ENCODE data around the gene GPT2.
A peak's percentile ranks its signal among the peaks of the same experiment; 100 is the strongest.

GPT2 gene

DNA sequence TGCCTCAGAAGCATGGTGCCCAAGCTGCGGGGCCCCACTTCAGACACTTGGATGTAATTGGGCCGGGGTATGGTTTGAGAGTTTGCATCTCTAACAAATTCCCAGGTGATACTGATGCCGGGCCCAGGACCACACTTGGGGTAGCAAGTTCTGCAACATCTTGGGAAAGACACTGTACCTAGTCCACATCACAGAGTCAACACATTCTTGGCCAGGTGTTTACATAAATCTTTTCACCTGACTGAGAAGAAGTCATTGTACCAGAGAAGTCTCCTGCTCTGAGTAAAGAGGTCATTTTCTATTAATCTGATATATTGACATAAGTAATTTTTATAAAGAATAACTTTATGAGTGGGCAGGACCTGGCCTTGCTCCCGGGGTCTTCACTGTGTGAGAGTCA is 27.5 kb downstream of the GPT2 start:
- no peak for DNase-seq
- in situ Hi-C loops (cut with MboI; ENCODE audit: low pct_unique_long_range_greater_than_20kb, low sequenced_read_pairs) = loop anchor here (10.0 to 25.0 kb wide), 2 partner anchors 57 to 249 kb away; no protein-coding TSS in a partner anchor

DNA sequence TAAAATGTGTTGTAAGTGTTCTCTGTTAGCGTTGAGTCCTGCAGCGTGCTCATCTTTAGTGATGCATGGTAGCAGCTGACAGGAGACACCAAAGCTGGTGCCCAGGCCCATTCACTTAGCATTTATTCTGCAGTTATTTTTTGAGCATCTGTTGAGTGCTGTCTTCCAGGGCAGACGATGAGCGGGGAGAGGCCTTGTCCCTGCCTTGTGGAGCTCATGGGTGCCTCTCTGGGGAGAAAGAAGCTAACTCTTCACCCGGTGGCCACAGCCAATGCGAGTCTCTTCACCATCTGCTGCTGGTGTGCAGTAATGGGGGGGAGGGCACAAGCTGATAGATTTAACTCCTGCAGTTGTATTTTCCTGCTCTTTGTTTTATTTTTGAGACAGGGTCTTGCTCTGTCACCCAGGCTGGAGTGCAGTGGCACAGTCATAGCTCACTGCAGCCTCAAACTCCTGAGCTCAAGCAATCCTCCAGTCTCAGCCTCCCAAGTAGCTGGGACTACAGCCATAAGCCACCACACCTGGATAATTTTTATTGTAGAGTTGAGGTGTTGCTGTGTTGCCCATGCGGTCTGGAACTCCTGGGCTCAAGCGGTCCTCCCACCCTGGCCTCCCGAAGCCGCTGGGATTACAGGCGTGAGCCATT is 30.5 kb downstream of the GPT2 start:
- DNase-seq = no peak
- in situ Hi-C loops (cut with MboI; ENCODE audit: low pct_unique_long_range_greater_than_20kb, low sequenced_read_pairs) = loop anchor here (10.0 to 25.0 kb wide), 2 partner anchors 60 to 252 kb away; no protein-coding TSS in a partner anchor

DNA sequence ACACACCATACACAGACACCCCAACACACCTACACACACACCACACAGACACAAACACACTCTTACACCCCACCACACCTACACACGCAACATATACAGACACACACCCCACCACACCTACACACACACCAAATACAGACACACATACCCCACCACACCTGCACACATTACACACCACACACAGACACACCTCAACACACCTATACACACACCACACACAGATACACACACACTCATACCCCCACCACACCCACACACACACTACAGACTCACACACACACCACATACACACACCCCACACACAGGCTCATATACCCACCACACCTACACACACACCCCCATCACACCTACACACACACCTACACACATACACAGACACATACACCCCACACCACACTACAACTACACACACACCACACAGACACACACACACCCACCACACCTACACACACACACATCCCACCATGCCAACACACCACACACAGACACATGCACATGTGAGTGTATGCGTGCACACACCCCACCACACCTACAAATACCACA is 31.4 kb downstream of the GPT2 start:
- in situ Hi-C loops (cut with MboI; ENCODE audit: low pct_unique_long_range_greater_than_20kb, low sequenced_read_pairs) = loop anchor here (10.0 to 25.0 kb wide), 2 partner anchors 61 to 253 kb away; no protein-coding TSS in a partner anchor

DNA sequence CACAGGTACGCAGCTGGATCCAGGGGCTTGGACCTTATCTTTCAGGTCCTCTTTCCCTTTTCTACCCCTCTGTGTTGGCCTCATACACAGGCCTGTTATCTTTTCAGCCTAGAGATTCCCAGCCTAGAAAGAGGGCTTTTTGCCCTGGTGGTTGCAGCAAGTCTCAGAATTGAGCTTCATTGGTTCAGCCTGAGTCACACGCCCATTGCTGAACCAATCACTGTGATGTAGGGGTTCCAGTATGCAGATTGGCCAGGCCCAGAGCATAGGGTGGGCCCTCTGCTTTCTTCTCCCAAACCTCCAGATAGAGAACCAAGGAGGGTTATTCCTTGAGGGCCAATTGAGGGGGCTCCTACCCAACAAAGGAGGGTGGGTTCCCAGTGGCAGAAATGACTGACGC is 32.8 kb downstream of the GPT2 start:
- DNase-seq = no peak
- in situ Hi-C loops (cut with MboI; ENCODE audit: low pct_unique_long_range_greater_than_20kb, low sequenced_read_pairs) = loop anchor here (10.0 to 25.0 kb wide), 2 partner anchors 62 to 255 kb away; no protein-coding TSS in a partner anchor

More for the DNA sequence above, 31.4 kb downstream of the GPT2 start:
- DNase-seq = no peak

DNA sequence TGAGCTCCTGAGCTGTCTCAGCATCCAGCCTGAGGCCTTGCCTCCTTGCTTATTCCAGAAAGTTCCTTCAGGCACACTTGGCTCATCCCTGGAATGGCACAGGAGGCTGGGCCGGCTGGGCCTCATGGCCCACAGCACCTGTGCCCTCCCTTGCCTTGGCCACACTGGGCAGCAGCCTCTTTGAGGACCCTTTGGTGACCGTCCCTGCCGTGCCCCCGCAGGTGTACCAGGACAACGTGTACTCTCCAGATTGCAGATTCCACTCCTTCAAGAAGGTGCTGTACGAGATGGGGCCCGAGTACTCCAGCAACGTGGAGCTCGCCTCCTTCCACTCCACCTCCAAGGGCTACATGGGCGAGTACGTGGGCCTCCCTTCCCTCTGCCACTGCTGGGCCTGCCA is 34.2 kb downstream of the GPT2 start:
- in situ Hi-C loops (cut with MboI; ENCODE audit: low pct_unique_long_range_greater_than_20kb, low sequenced_read_pairs) = loop anchor here (10.0 to 25.0 kb wide), 2 partner anchors 64 to 256 kb away; no protein-coding TSS in a partner anchor
- DNase-seq = no peak

DNA sequence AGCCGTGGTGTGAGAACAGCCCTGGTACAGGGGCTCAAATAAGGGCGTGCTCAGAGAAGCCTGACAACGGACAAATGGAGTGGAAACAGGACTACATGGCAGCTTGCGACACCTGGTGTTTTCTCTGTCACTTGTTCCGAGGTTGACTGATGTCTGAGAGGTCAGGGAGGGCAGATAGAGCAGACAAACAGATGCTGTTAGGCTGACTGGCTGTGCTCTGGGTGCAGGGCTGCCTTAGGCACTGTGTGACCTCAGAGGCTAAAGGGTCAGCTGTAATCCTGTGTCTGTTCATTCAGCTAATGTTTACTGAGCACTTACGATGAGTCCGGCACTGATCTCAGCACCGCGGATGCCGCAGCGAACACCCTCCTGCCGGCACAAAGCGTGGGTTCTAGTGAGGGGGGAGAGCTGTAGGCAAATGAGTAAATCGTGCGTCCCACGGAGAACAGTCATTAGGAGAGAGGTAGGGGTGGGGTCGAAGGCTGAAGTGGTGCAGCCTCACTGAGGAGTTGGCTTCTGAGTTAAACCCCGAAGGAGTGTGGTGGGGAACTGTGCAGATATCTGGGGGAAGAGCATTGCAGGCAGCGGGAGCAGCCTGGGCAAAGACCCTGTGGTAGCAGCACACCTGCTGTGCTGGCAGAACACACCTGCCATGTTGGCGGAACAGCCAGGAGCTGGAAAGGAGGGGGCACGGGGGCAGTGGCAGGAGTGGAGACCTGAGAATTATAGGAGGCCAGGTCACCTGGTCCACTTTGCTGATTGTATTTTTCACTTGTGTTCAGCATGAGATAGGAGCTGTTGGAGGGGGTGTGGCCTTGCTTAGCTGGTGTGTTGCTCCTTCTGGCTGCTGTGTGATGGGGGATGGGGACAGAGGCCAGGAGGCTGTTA is 35.0 kb downstream of the GPT2 start:
- no peak for DNase-seq
- in situ Hi-C loops (cut with MboI; ENCODE audit: low pct_unique_long_range_greater_than_20kb, low sequenced_read_pairs) = loop anchor here (10.0 to 25.0 kb wide), 2 partner anchors 64 to 257 kb away; no protein-coding TSS in a partner anchor

DNA sequence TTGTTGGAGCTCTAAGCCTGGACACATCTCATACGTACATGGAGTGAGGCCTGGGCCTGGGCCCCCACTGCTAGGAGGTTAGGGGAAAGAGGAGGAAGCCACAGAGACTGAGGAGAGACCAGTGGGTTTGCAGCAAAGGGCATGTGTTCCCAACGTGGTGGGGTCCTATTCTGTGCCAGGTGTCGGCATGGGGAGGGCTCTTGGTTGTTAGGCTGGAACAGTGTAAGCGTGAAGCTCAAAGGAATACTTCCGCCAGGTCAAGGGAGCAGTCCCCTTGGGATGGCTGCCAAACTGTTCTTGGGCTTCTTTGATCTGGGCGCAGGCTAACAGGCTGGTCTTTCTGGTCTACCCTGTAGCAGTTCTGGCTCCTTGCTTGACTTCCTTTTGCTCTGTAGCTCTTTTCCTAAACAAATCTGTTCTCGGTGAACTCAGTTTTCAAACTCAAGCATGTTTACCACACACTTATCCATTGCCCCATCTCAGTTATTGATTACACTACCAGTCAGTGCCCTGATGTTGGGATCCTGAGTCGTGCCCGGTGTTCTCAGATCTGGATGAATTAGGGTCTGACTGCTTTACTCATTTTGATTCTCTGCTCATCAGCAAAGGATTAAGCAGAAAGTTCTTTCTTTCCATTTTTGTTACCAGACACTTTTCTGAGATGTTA is 36.4 kb downstream of the GPT2 start:
- DNase-seq = no peak
- in situ Hi-C loops (cut with MboI; ENCODE audit: low pct_unique_long_range_greater_than_20kb, low sequenced_read_pairs) = loop anchor here (25.0 kb wide), 1 partner anchor 258 kb away; no protein-coding TSS in a partner anchor

DNA sequence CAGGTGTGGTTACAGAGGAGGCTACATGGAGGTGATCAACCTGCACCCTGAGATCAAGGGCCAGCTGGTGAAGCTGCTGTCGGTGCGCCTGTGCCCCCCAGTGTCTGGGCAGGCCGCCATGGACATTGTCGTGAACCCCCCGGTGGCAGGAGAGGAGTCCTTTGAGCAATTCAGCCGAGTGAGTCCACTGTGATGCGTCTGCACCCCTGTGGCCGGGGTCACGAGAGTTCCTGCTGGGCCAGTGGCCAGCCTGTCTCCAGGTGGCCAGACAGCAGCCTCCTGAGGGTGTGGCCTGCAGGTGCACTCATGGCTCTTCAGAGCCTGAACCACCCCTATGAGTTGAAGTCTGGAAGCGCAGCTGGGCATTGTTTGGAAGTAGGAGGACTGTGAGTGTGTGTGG is 38.1 kb downstream of the GPT2 start:
- in situ Hi-C loops (cut with MboI; ENCODE audit: low pct_unique_long_range_greater_than_20kb, low sequenced_read_pairs) = loop anchor here (25.0 kb wide), 1 partner anchor 260 kb away; no protein-coding TSS in a partner anchor
- DNase-seq = no peak

DNA sequence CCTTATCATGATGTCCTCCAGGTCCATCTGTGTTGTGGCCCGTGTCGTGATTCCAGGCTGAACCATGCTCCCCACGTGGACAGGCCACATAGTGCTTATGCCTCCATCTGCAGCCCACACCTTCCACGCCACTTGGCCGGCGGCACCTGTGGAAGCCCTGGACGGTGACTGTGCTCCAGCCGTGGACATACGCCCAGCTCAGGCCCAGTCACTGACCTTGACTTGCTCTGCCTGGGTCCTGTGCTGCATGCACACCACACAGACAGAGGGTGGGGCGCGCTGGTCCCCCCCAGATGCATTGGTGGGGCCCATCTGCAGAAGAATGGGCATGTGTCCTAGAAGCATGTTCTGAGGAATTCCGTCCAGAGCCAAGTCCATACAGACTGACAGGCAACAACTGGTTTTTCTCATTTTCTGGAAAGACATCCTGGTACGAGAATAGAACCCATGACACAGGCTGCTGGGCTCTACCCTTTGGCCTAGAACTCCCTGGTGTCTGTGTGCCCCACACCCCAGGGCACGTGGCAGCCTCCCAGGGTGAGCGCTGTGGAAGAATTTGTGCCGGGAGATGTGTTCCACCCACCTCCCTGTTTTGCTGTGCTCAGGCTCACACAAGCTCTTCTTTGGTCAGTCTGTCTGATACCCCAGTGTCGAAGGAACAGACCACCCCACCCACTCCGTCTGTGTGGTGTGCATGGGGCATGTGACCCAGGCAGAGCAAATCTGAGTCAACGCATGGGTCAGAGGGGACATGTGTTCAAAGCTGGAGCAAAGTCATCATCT is 39.5 kb downstream of the GPT2 start:
- DNase-seq = no peak
- in situ Hi-C loops (cut with MboI; ENCODE audit: low pct_unique_long_range_greater_than_20kb, low sequenced_read_pairs) = loop anchor here (25.0 kb wide), 1 partner anchor 261 kb away; no protein-coding TSS in a partner anchor

DNA sequence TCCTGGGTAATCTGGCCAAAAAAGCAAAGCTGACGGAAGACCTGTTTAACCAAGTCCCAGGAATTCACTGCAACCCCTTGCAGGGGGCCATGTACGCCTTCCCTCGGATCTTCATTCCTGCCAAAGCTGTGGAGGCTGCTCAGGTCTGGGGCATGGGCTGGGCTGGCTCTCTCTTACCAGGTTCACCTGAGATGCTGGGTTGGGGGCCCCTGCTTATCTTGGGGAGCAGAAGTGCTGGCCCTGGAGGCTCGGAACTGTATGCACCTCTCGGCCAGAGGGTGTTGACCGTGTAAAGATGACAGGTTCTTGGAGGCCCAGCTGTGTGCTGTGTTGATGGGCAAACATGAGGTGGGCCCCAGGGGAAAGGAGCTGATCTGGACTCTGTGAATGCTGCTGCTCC is 40.2 kb downstream of the GPT2 start:
- no peak for DNase-seq
- in situ Hi-C loops (cut with MboI; ENCODE audit: low pct_unique_long_range_greater_than_20kb, low sequenced_read_pairs) = loop anchor here (25.0 kb wide), 1 partner anchor 262 kb away; no protein-coding TSS in a partner anchor

DNA sequence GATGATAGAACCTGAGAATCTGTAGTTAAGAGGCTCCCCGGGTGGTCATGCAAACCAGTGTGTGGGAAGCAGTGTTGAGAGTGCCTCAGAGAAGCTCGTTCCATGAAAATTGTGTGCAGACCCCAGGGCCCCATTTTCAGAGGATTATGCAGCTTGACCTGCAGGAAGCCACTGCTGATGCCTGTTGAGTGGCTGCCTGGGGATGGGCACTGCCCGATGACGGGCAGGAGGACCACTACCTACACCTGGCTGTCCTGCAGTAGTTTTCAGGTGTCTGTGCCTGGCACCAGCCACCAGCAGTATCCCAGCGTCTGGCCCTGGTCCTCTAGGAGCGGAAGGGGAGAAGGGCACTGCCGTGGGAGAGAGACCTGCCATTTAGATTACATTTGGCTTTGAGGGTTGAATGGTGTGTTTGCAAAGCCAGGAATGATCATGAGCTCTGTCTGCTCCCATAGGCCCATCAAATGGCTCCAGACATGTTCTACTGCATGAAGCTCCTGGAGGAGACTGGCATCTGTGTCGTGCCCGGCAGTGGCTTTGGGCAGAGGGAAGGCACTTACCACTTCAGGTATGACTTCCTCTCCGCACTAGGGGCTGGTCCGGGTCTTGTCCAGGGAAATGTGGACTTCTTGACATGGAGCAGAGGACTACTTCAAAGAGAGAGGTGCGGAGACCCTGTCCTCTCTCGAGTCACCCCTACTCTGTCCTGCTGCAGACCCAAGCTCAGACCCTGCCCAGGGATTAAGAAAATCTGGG is 42.5 kb downstream of the GPT2 start:
- in situ Hi-C loops (cut with MboI; ENCODE audit: low pct_unique_long_range_greater_than_20kb, low sequenced_read_pairs) = no loop called here
- DNase-seq = no peak

DNA sequence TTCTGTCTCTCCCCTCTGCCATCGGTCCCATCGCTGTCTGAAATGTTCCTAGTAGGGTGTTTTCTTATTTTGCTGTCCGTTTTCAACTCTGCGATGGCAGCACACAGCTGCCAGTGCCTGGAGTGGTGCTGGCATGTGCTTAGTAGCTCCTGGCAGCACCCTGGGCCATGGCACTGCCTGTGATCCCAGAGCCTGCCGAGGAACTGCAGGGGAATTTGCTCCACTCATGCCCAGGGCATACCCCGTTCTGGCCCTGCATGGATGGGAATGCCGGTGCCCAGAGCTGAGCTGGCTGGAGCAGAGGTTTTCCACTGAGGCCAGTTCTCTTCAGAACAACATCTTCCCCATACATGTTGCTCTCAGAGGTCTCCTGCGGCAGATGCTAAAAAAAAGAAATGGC is 43.1 kb downstream of the GPT2 start:
- no peak for DNase-seq
- in situ Hi-C loops (cut with MboI; ENCODE audit: low pct_unique_long_range_greater_than_20kb, low sequenced_read_pairs) = no loop called here

DNA sequence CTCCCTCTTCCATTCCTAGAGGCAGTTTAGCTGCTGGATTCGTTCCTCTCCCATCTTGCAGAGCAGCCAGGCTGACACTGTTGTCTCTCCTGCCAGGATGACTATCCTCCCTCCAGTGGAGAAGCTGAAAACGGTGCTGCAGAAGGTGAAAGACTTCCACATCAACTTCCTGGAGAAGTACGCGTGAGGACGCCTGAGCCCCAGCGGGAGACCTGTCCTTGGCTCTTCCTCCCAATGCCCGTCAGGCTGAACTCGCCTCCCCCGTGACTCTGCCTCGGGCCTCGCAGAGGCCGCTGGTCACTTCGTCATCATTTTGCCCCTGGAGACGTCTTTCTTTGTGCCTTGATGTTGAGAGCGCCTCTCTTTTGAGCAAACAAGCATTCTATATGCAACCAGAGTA is 44.6 kb downstream of the GPT2 start:
- in situ Hi-C loops (cut with MboI; ENCODE audit: low pct_unique_long_range_greater_than_20kb, low sequenced_read_pairs) = no loop called here
- DNase-seq = no peak

DNA sequence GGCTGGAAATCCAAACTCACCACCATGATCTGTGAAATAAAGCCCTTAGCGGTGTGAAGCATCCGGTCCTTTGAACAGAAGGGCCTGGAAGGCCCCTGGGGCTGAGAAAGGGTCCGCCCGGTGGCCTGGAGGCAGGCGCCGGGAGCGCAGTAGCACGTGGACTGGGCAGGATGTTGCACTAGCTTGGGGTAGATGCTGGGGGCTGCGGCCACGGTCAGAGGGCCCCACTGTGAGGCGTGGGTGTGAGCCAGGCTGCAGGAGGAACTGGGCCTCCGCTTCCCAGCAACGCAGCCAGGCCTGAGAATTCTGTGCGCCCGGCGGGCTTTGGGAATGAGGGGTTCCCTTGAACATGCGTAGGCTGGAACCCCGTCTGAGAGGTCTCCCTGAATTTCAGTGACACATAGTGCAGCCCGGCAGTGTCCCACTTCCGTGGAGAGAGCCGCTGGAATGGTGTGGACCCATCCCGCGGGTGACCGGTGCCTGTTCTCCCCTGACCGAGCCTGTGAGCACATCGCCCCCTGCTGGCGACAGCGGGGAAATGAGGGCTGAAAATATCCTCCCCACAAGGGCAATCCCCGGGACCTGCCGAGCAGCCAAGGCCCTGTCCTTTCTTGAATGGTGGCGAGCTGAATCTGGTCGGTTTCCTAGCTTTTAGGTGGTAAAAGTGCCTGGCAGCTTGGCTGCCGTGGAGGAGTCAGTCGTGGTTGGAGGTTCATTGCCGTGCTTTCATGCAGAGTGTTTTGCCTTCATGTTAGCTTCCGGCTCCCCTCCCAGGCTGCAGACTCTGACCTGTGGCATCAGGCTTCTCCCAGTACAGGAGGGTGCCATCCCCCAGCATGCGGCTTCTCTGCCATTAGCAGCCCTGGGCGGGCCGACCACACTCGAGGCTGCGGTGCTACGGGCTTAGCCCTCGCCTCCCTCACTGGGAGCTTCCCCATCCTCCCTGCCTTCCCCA is 45.5 kb downstream of the GPT2 start:
- peak; percentile 76 for DNase-seq
- in situ Hi-C loops (cut with MboI; ENCODE audit: low pct_unique_long_range_greater_than_20kb, low sequenced_read_pairs) = no loop called here

DNA sequence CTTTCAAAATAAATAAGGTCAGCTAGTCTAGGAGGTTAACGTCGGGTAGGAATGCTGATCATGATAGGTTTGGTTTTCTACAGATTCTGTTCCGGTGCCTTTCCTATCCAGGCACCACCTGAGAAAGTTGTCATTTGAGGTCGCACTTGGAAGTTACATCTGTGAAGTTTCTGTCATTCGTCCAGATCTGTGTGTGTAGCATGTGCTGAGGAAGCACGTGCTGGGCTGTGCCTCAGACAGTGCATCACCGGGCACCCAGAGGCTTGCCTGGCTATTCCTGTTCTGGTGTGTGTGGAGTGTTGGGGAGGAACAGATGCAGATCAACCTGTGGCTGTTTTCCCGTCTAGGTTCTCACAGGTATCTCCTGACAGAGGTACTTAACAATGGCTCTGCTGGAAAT is 46.7 kb downstream of the GPT2 start:
- DNase-seq = no peak
- in situ Hi-C loops (cut with MboI; ENCODE audit: low pct_unique_long_range_greater_than_20kb, low sequenced_read_pairs) = no loop called here

DNA sequence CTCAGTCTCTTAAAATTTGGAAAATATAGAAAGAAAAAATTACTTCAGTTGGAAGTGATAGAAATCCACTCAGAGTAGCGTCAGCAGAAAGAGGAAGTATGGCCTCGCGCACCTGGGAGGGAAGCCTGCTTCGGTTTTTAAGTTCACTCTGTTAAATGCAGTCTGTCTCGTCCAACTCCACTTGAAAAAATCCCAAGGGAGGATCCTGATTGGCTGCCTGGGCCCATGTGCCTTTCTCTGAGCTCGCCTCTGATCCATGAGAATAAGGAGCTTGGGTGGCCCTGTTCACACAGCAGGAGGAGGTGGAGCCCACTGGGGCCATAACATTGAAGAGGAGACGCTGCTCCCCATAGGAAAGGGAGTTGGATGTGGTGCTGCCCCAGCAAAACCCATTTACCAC is 48.6 kb downstream of the GPT2 start:
- peak; percentile 83 for DNase-seq
- in situ Hi-C loops (cut with MboI; ENCODE audit: low pct_unique_long_range_greater_than_20kb, low sequenced_read_pairs) = no loop called here

DNA sequence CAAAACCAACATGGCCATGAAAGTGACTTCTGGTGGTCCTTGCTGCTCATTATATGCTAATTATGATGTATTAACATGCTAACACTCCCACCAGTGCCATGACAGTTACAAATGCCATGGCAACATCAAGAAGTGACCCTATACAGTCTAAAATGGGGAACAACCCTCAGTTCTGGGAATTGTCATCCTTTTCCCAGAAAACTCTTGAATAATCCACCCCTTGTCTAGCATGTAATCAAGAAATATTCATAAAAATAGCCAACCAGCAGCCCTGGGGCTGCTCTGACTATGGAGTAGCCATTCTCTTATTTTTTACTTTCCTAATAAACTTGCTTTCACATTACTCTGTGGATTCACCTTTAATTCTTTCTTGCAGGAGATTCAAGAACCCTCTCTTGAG is 53.4 kb downstream of the GPT2 start:
- in situ Hi-C loops (cut with MboI; ENCODE audit: low pct_unique_long_range_greater_than_20kb, low sequenced_read_pairs) = no loop called here
- peak; percentile 35 for DNase-seq

All from KBM-7 (cell line).